Activated T-cell treated with anti-CD3 and anti-CD28 coated beads for 24 hours (primary cell): Measurements from ENCODE around the gene NUDT6.
A peak's percentile ranks its signal among the peaks of the same experiment; 100 is the strongest.
"Not testable (repeated sequence)": the region's sequence is repeated elsewhere in the genome, so short reads cannot be mapped to it uniquely, and the experiment has no call there.

Experiments used
- DNase-seq: peaks from one replicate; pipeline ENCODE4 v3.0.0-alpha.2; 2020; ENCODE audit warnings: low read depth

Gene NUDT6, protein sequence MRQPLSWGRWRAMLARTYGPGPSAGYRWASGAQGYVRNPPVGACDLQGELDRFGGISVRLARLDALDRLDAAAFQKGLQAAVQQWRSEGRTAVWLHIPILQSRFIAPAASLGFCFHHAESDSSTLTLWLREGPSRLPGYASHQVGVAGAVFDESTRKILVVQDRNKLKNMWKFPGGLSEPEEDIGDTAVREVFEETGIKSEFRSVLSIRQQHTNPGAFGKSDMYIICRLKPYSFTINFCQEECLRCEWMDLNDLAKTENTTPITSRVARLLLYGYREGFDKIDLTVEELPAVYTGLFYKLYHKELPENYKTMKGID

DNA sequence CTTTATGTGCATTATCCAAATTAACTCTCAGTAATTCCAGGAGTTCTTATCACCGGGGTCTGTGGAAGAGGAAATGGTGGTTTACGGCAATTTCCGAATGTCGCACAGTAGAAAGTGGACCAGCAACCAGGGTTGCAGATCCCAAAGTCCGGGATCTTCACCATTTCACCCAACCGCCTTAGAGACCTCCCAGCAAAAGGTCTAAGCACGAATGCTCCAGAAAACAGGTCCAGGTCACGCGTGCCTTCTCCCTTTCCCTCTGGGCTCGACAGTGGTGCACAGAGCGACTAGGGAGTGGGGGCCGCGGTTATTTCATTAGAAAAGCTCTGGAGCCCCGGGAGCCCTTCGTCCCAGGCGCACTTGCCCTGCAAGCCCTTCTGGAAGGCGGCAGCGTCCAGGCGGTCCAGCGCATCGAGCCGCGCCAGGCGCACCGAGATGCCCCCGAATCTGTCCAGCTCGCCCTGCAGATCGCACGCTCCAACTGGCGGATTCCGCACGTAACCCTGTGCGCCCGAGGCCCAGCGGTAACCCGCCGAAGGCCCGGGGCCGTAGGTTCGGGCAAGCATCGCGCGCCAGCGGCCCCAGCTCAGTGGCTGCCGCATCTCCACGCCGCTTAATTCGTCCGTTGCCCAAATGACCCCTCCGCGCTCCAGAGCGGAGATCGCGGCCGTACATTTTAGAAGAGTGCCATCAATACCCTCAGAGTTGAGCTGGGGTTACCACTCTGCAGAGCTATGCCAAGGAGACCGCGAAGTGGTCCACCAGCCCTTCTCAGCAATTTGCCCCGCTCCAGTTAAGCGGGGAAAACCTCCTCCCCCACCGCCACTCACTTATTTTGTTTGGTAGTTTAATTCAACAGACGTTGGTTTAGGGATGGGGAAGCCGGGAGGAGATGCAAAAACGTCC, at the start of gene NUDT6:
TSS of gene NUDT6 (minus strand) at position 627 of the 906 bp plus-strand sequence. CDS start at position 602, 25 bp downstream.
- DNase-seq: peak; percentile 22

DNA sequence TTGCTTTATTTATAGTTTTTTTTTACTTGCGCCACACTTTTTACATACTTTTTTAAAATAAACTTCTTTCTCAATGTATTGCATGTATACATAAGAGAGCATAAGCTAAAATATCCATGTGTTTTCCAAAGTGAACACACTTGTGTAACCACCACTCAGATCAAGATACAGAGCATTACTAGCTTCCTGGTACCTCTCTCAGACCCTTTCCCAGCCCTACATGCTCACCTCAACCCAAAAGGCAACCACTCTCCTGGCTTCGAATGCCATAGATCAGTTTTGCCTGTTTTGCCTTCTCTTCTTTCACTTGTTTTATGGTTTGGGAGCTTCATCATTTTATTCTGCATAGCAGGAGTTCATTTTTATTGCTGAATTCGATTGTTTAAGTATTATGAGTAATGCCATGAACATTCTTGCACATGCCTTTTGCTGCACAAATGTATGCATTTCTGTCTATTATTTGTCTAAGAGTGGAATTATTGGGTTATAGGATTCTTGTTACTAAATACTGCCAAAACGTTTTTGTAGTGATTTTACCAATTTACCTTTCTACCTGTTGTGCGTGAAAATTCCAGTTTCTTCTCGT, 45.9 kb upstream of the NUDT6 start:
- DNase-seq: no peak

GRCh38 chr4:122967231-122967630, 44.8 kb upstream of the NUDT6 start:
- no peak for DNase-seq

GRCh38 chr4:122966201-122966600, 43.8 kb upstream of the NUDT6 start:
- no peak for DNase-seq

DNA sequence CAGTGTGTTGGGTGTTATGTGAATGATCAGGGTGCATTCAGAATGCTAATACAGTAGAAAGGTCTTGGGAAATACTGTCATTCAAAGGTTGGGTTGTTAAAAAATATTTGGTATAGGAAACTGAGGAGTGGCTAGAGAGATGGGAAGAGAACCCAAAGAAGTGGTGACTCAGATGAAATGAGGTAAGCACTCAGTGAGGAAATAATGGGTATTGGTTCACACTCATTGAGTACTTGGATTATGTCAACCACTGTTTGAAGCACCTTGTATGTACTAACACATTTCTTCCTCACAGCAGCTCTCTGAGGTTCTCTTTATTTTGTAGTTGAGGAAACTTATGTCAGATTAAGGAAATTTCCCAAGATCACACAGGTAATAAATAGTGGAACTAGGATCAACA, 40.8 kb upstream of the NUDT6 start:
- DNase-seq: no peak

DNA sequence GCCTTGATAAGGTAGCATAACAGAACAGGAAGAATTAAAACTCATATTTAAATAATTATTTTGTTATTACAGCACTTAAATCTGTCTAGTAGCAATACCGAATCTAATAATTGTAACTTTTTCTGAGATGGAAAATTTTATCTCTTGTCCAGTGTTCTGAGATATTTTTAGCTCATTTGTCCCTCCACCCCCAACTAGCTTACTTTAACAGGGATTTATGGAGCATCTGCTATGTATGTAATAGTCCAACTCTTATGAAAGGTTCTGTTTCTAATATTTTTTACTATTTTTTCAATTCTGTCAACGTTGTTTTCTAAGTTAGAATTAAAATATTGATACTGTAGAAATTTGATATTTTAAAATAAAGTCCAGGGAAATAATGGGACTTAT, 38.2 kb upstream of the NUDT6 start:
- no peak for DNase-seq

- DNase-seq: no peak
Observed at GRCh38 chr4:122959981-122960610, 37.7 kb upstream of the NUDT6 start.

DNA sequence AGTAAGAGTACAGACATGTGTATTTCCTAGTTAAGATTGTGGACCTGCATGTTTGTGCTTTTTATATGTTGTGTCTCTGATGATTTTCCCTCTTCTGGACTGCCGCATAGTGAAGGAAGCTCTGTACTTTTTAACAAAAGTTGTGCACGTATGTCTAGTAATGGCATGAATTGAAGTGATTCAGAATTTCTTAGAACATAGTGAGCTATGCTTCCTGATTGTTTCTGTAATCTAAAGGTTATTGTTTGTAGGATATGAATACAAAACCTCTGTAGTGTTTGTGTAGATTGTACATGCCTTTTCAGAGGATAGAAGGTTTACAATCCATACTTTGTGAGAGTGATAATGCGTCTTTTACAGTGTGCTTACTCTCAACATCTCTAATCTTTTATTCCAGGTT, 37.0 kb upstream of the NUDT6 start:
- no peak for DNase-seq

- no peak for DNase-seq
Observed at GRCh38 chr4:122958505-122958904, 36.1 kb upstream of the NUDT6 start.

DNA sequence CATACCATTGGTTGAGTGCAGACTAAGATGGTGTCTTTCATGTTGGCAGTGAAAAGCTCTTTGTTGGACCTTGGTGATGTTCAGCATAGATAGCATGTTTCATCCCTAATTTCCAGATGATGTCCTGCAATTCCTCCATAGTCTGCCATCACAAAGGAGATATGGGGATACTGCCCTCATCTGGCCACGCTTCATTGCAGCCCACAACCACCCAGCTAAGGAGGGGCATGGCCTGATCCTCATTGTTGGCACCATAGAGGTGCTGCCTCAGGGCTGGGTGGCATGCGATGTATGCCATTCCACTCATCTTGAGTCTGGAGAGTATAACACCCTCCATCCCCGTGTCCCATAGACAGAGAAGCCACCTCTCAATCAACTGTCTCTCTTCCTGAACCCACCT, 31.5 kb upstream of the NUDT6 start:
- no peak for DNase-seq

DNA sequence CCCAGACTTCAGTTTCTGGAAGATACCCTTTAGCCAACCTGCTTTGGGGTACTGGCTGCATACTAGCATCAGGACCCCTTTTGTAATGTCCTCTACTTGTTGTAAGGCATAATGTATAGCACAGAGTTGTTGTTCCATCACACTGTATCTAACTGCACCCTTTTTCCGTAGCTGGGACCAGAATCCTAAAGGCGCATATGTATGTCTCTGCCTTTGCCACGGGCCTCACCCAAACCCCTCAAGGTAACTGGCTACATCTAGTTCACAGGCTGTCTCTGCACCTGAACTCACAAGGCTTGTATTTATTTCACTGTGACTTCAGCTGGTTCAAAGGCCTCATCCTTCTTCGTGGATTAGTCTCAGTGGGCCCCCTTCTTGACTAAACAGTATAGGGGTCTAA, 29.6 kb upstream of the NUDT6 start:
- no peak for DNase-seq

DNA sequence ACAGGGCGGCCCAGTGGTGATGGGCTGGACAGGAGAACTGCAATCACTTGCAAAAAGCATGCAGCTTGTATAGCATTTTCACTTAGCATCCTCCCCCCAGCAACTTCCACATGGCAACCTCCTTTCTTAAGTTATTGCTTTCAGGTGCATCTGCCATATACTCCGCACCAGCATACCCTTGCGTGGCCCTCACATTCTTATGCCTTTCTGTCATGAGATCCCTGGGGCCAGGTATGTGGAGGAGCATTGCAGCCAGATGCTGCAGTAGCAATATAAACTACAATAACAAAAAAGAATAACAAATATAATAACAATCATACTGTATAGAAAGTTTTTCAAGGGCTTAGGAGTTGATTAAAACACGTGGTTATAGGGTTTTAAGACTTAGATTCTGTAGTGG, 26.3 kb upstream of the NUDT6 start:
- no peak for DNase-seq

DNA sequence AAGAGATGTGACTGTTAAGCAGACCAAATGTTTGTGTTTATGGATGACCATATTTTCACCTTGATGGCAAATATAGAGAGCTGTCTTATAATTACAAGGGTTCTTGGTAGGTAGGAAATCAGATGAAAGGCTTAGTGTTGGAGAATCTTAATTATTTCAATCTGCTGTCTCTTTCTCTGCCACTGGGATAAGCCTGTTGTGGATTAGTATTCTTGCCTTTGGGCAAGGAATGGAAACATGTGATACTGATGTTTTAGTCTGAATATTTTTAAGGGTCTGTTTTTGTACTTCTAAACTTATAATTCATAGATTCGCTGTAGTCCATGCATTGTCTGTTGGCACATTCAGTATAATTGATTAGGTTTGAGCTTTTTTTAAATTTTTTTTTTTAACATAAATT, 23.7 kb upstream of the NUDT6 start:
- DNase-seq: no peak

GRCh38 chr4:122945136-122945535, 22.7 kb upstream of the NUDT6 start:
- DNase-seq: not testable (repeated sequence)

GRCh38 chr4:122932763-122933162, 10.4 kb upstream of the NUDT6 start:
- DNase-seq: no peak

DNA sequence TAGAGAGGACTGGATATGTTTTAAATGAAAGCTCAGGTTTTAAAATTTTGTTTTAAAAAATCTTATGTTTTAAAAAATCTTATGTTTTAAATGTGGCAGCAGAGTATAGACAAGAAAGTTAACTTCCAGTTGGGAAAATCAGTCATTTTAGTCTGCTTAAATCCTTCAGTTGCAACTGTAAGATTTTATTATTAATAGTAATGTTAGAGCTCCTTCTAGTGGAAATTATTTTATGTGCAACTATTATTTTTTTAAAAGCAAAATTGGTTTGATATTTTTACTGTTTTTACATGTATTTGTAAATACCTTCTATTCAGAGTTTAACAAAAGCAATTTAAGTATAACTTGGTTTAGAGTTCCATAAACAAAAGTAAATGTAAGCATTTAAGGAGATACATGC, 8.5 kb upstream of the NUDT6 start:
- DNase-seq: no peak

- no peak for DNase-seq
Observed at GRCh38 chr4:122928930-122929329, 6.5 kb upstream of the NUDT6 start.

DNA sequence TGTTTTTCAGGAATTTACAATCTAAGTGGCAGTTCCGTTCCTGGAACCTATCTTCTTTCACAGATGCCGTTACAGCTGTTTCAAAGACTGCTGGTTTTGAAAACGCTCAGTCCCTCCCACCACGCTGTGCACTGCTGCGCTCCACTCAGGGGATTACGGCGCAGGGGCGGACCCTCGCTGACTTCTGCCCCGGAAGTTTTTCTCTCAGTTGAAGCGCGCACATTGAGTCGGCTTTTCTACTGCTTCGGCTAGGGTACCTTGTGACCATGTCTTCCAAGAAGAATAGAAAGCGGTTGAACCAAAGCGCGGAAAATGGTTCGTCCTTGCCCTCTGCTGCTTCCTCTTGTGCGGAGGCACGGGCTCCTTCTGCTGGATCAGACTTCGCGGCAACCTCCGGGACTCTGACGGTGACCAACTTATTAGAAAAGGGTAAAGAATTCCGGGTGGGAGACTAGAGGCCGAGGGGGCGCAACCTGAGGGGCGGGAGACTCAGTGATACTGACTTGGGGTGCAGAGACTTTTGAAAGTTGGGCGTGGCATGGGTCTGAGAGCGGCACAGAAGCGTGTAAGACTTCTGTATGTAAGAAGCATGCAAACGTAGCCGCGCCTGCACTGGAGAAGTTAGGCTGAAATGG, 597 bp upstream of the NUDT6 start:
- DNase-seq: peak; percentile 84

DNA sequence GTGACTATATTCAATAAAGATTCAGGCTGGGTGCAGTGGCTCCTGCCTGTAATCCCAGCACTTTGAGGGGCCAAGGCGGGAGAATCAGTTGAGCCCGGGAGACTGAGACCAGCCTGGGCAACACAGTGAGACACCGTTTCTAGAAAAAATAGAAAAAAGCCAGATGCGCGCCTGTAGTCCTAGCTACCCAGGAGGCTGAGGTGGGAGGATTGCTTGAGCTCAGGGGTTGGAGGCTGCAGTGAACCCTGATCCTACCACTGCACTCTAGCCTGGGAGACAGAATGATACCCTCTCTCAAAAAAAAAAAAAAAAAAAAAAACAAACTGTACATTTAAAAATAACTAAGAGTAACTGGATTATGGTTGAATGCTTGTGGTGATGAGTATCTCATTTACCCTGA, 1.1 kb downstream of the NUDT6 start:
- DNase-seq: no peak

DNA sequence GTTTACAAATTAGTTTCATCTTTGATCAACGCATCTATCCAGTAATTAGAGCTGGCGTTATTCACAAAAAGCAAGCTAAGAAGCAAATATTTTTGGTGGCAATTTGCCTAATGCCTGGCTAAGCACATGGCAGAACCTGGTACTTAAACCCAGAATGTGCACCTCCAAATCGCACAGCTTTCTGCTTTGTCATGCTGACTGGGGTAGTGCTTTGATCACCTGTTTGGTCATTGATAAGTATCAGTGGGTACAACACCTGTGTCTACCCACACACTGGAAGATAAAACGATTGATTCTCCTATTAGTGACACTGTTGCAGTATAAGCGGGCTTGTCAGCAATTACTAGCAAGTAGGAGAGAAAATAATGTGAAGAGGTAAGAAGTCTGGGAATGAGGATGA, 1.9 kb downstream of the NUDT6 start:
- no peak for DNase-seq

DNA sequence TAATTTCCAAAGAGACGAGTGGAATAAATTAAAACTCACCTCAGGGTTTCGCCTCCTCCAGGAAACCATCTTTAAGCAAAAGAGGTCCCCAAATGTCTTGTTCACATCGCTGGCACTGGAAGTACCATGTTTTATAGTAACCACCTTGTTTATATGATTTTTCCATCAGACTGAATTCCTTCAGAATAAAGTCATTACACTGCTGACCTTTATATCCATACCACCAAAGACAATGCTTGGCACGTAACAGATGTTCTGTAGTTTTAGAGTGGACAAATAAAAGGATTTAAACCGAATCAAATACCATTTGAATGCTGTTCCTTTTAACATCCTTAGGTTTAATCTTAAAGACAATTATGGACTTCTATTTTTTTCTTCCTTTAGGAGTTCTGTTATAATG, 4.7 kb downstream of the NUDT6 start:
- no peak for DNase-seq

- no peak for DNase-seq
Observed at GRCh38 chr4:122914938-122915337, 7.5 kb downstream of the NUDT6 start.
